H9 (cell line): ENCODE data around the gene RAB6B. TPM values are rescaled to one million over a fixed set of nuclear protein-coding genes. Genes with fewer than 3 reads are reported as not detected.

Experiments
- DNase-seq: peaks from one replicate; pipeline ENCODE4 v3.0.0-alpha.2; 2017
- H2AFZ ChIP-seq: one replicate; pipeline ENCODE4 v1.6.1; 2013; ENCODE audit warnings: mild to moderate bottlenecking, low read length, control low read depth, moderate library complexity
- H2AK5ac ChIP-seq: 2 replicates; pipeline ENCODE4 v1.6.1; 2013; ENCODE audit warnings: low read length, control low read depth, mixed read lengths; ENCODE audit not compliant: insufficient read length
- H2BK120ac ChIP-seq: one replicate; pipeline ENCODE4 v1.6.1; 2013; ENCODE audit warnings: low read depth, mild to moderate bottlenecking, low read length, control low read depth, inconsistent platforms; ENCODE audit not compliant: poor library complexity, severe bottlenecking
- H2BK12ac ChIP-seq: 2 replicates; pipeline ENCODE4 v1.6.1; 2013; ENCODE audit warnings: low read length, control low read depth, mixed read lengths, low read depth; ENCODE audit not compliant: insufficient read length
- H2BK15ac ChIP-seq: 2 replicates; pipeline ENCODE4 v1.6.1; 2013; ENCODE audit warnings: low read depth, low read length, control low read depth
- H2BK20ac ChIP-seq: one replicate; pipeline ENCODE4 v1.6.1; 2013; ENCODE audit warnings: low read depth, mild to moderate bottlenecking, low read length, control low read depth, inconsistent platforms; ENCODE audit not compliant: poor library complexity, severe bottlenecking
- H2BK5ac ChIP-seq: 2 replicates; pipeline ENCODE4 v1.6.1; 2013; ENCODE audit warnings: low read length, control low read depth, mixed read lengths; ENCODE audit not compliant: insufficient read length
- H3K14ac ChIP-seq: 2 replicates; pipeline ENCODE4 v1.6.1; 2013; ENCODE audit warnings: low read length, control low read depth; ENCODE audit not compliant: insufficient read depth
- H3K18ac ChIP-seq: 2 replicates; pipeline ENCODE4 v1.6.1; 2013; ENCODE audit warnings: low read depth, mild to moderate bottlenecking, mixed read lengths, low read length, control low read depth; ENCODE audit not compliant: insufficient read length
- H3K23ac ChIP-seq: 2 replicates; pipeline ENCODE4 v1.6.1; 2013; ENCODE audit warnings: low read length, control low read depth, mixed read lengths, low read depth; ENCODE audit not compliant: insufficient read length
- H3K23me2 ChIP-seq: 2 replicates; pipeline ENCODE4 v1.6.1; 2013; ENCODE audit warnings: low read depth, mild to moderate bottlenecking, mixed read lengths, low read length, control low read depth; ENCODE audit not compliant: insufficient read length, poor library complexity, severe bottlenecking
- H3K27ac ChIP-seq: 2 replicates; pipeline ENCODE4 v1.5.1; 2013; ENCODE audit warnings: low read length, control low read depth, mixed read lengths, low read depth; ENCODE audit not compliant: insufficient read length
- H3K27me3 ChIP-seq: 2 replicates; pipeline ENCODE4 v1.6.1; 2013; ENCODE audit warnings: low read length, control low read depth, inconsistent platforms; ENCODE audit not compliant: insufficient read depth
- H3K4ac ChIP-seq: 2 replicates; pipeline ENCODE4 v1.6.1; 2013; ENCODE audit warnings: low read depth, mild to moderate bottlenecking, control low read depth, inconsistent platforms, low read length, moderate library complexity
- H3K4me1 ChIP-seq: 2 replicates; pipeline ENCODE4 v1.6.1; 2013; ENCODE audit warnings: low read length, control low read depth, inconsistent platforms; ENCODE audit not compliant: insufficient read depth
- H3K4me2 ChIP-seq: 2 replicates; pipeline ENCODE4 v1.6.1; 2013; ENCODE audit warnings: low read length, control low read depth, mixed read lengths; ENCODE audit not compliant: insufficient read length, insufficient read depth
- H3K56ac ChIP-seq: 2 replicates; pipeline ENCODE4 v1.6.1; 2013; ENCODE audit warnings: low read depth, mild to moderate bottlenecking, mixed read lengths, low read length, control low read depth; ENCODE audit not compliant: insufficient read length
- H3K79me1 ChIP-seq: 2 replicates; pipeline ENCODE4 v1.6.1; 2013; ENCODE audit warnings: low read depth, mild to moderate bottlenecking, moderate library complexity, low read length, control low read depth, inconsistent platforms; ENCODE audit not compliant: insufficient read depth, poor library complexity, severe bottlenecking
- H3K79me2 ChIP-seq: 2 replicates; pipeline ENCODE4 v1.6.1; 2013; ENCODE audit warnings: low read length, control low read depth, inconsistent platforms; ENCODE audit not compliant: insufficient read depth
- H3K9ac ChIP-seq: 2 replicates; pipeline ENCODE4 v1.6.1; 2013; ENCODE audit warnings: low read length, control low read depth, mixed read lengths; ENCODE audit not compliant: insufficient read length; ENCODE audit errors: extremely low read depth
- H3K9me3 ChIP-seq: one replicate; pipeline ENCODE4 v1.6.1; 2013; ENCODE audit warnings: low read depth, low read length, inconsistent platforms; ENCODE audit not compliant: control insufficient read depth
- H3T11ph ChIP-seq: one replicate; pipeline ENCODE4 v1.6.1; 2013; ENCODE audit warnings: mild to moderate bottlenecking, low read length, control low read depth, inconsistent platforms
- H4K20me1 ChIP-seq: one replicate; pipeline ENCODE4 v1.6.1; 2013; ENCODE audit not compliant: control insufficient read depth, insufficient read length, insufficient read depth
- H4K5ac ChIP-seq: 2 replicates; pipeline ENCODE4 v1.6.1; 2013; ENCODE audit warnings: low read depth, mild to moderate bottlenecking, mixed read lengths, low read length, control low read depth; ENCODE audit not compliant: insufficient read length
- H4K8ac ChIP-seq: replicated peaks from 2 replicates; pipeline ENCODE4 v1.6.1; 2013; ENCODE audit warnings: low read length, control low read depth, mixed read lengths, low read depth; ENCODE audit not compliant: insufficient read length
- H4K91ac ChIP-seq: 2 replicates; pipeline ENCODE4 v1.6.1; 2013; ENCODE audit warnings: low read depth, mild to moderate bottlenecking, moderate library complexity, mixed read lengths, low read length, control low read depth; ENCODE audit not compliant: insufficient read length
- H3K27ac Mint-ChIP-seq, 3 experiments: 2 replicates in 2 of 3; 3 replicates in 1 of 3; pipeline ENCODE4 v1.8.0; 2020 to 2021; ENCODE audit warnings: mixed read lengths in 3 of 3, mild to moderate bottlenecking in 1 of 3, moderate library complexity in 1 of 3
- H3K27me3 Mint-ChIP-seq: 2 replicates; pipeline ENCODE4 v1.8.0; 2021; ENCODE audit warnings: low read depth, mild to moderate bottlenecking, moderate library complexity, mixed read lengths
- H3K36me3 Mint-ChIP-seq, 3 experiments: 2 replicates in 2 of 3; 3 replicates in 1 of 3; pipeline ENCODE4 v1.8.0; 2020 to 2021; ENCODE audit warnings: low read depth in 3 of 3, mixed read lengths in 3 of 3; ENCODE audit not compliant: insufficient read depth in 1 of 3
- H3K4me1 Mint-ChIP-seq, 2 experiments: 2 replicates each; pipeline ENCODE4 v1.8.0; 2020; ENCODE audit warnings: mixed read lengths in 2 of 2
- H3K4me3 Mint-ChIP-seq, 2 experiments: 2 replicates in 1 of 2; 3 replicates in 1 of 2; pipeline ENCODE4 v1.8.0; 2020 to 2021; ENCODE audit warnings: mild to moderate bottlenecking in 2 of 2, mixed read lengths in 2 of 2, moderate library complexity in 1 of 2
- H3K9me3 Mint-ChIP-seq, 2 experiments: 2 replicates in 1 of 2; 3 replicates in 1 of 2; pipeline ENCODE4 v1.8.0; 2020; ENCODE audit warnings: mild to moderate bottlenecking in 2 of 2, mixed read lengths in 2 of 2, moderate library complexity in 1 of 2
- CTCF ChIP-seq: fragments of 200-600 bp; sonication (generic); conservative IDR thresholded peaks from 3 replicates; pipeline ENCODE4 v1.8.0; 2021; ENCODE audit warnings: antibody characterized with exemption, mild to moderate bottlenecking
- WGBS: extraction: QIAGEN DNeasy Blood & Tissue Kit; methylation state at CpG from one replicate; pipeline ENCODE4 v1.1.7; 2013; ENCODE audit warnings: missing lambda C conversion rate, low lambda C conversion rate, mixed read lengths; ENCODE audit not compliant: insufficient read length; ENCODE audit errors: extremely low coverage; 5-methylcytosine and 5-hydroxymethylcytosine counted together
- total RNA-seq: library from RNA; stranded (reverse); gene quantifications from 2 replicates; pipeline ENCODE4 v1.2.1, GENCODE V29; 2021

The RAB6B gene
- total RNA-seq, 1 experiment from 2014 or later = 12.3 TPM

- H3K4me1 Mint-ChIP-seq = no peaks in the 10 kb centered on the region
- H3K9me3 Mint-ChIP-seq = peaks cover 0 to under 1% of the 10 kb centered on the region in 2 experiments; a peak in 1 of 5 replicates
- no peak overlapping the region for H3T11ph ChIP-seq
Measured at GRCh38 chr3:133901847-133902246, 6.2 kb upstream of the RAB6B start.

More at GRCh38 chr3:133901847-133902246, 6.2 kb upstream of the RAB6B start:
- H3K18ac ChIP-seq = no peak overlapping the region
- no peak overlapping the region for H2BK5ac ChIP-seq
- no peaks in the 10 kb centered on the region for H3K79me1 ChIP-seq
- no peak overlapping the region for H2AK5ac ChIP-seq
- no peak overlapping the region for H4K5ac ChIP-seq
- no peak overlapping the region for H3K56ac ChIP-seq
- no peak overlapping the region for H3K27ac Mint-ChIP-seq
- H3K9ac ChIP-seq = no peak overlapping the region
- no peaks in the 10 kb centered on the region for H3K4me1 ChIP-seq
- H3K23ac ChIP-seq = no peak overlapping the region
- no peaks in the 10 kb centered on the region for H4K20me1 ChIP-seq
- DNase-seq = no peak
- H3K23me2 ChIP-seq = no peaks in the 10 kb centered on the region
- no CpG with 5 or more reads among the region's 5 CpGs for WGBS
- H3K4me2 ChIP-seq = no peak overlapping the region
- H2BK20ac ChIP-seq = no peak overlapping the region
- H2BK15ac ChIP-seq = no peak overlapping the region
- H2BK12ac ChIP-seq = no peak overlapping the region
- no peak overlapping the region for H4K91ac ChIP-seq
- H2BK120ac ChIP-seq = no peak overlapping the region
- no peak overlapping the region for H3K14ac ChIP-seq
- H3K4ac ChIP-seq = no peak overlapping the region
- no peaks in the 10 kb centered on the region for H3K79me2 ChIP-seq
- no peaks in the 10 kb centered on the region for H3K9me3 ChIP-seq
- peaks cover 29% of the 10 kb centered on the region for H3K27me3 Mint-ChIP-seq
- H4K8ac ChIP-seq = no peak overlapping the region
- H3K27ac ChIP-seq = no peak overlapping the region
- TF ChIP-seq CTCF = no peak
- H3K36me3 Mint-ChIP-seq = no peaks in the 10 kb centered on the region
- no peak overlapping the region for H3K4me3 Mint-ChIP-seq
- no peak overlapping the region for H2AFZ ChIP-seq
- peaks cover 6% of the 10 kb centered on the region; the same call in 1 of the 2 replicates for H3K27me3 ChIP-seq
